Renal pelvis (tissue), 4 donors: ENCODE measurements around the gene CDC42BPB. TPM values are rescaled to one million over a fixed set of nuclear protein-coding genes. Genes with fewer than 3 reads are reported as not detected.
"Not testable (repeated sequence)": the region's sequence is repeated elsewhere in the genome, so short reads cannot be mapped to it uniquely, and the experiment has no call there.

Experiments used
- DNase-seq: peaks from one replicate; pipeline ENCODE4 v3.0.0-alpha.2; 2013
- polyA plus RNA-seq, 3 donors: library from polyadenylated mRNA; unstranded; fragments of 120-200 nt; gene quantifications; one replicate each; pipeline ENCODE4 v1.2.1, GENCODE V29; 2013; ENCODE audit not compliant: insufficient read length in 3 of 3

Gene CDC42BPB
- polyA plus RNA-seq, 3 donors = 78.6 to 93.7 (median 90.9) TPM

- no peak for DNase-seq
These were observed 4.9 kb downstream of the CDC42BPB start for GRCh38 chr14:103052407-103052806.

GRCh38 chr14:103050935-103051334 lies 6.4 kb downstream of the CDC42BPB start:
- no peak for DNase-seq

- not testable (repeated sequence) for DNase-seq
These were observed 9.9 kb downstream of the CDC42BPB start for GRCh38 chr14:103047453-103047852.

- no peak for DNase-seq
These were observed 11.9 kb downstream of the CDC42BPB start for GRCh38 chr14:103045371-103045869.

- no peak for DNase-seq
These were observed 13.9 kb downstream of the CDC42BPB start for GRCh38 chr14:103043257-103044015.

- DNase-seq = no peak
These were observed 15.9 kb downstream of the CDC42BPB start for GRCh38 chr14:103041464-103041863.

GRCh38 chr14:103033681-103034096 lies 23.7 kb downstream of the CDC42BPB start:
- DNase-seq = no peak

GRCh38 chr14:103031956-103032355 lies 25.4 kb downstream of the CDC42BPB start:
- DNase-seq = no peak

GRCh38 chr14:103031566-103031911 lies 25.8 kb downstream of the CDC42BPB start:
- DNase-seq = no peak

GRCh38 chr14:103030741-103031565 lies 26.4 kb downstream of the CDC42BPB start:
- DNase-seq = no peak

GRCh38 chr14:103029936-103030335 lies 27.4 kb downstream of the CDC42BPB start:
- DNase-seq = no peak

GRCh38 chr14:103028772-103029171 lies 28.6 kb downstream of the CDC42BPB start:
- DNase-seq = no peak

GRCh38 chr14:103028161-103028767 lies 29.1 kb downstream of the CDC42BPB start:
- DNase-seq = no peak

- DNase-seq = no peak
These were observed 29.9 kb downstream of the CDC42BPB start for GRCh38 chr14:103027451-103027850.

- no peak for DNase-seq
These were observed 30.4 kb downstream of the CDC42BPB start for GRCh38 chr14:103026988-103027387.

GRCh38 chr14:103026196-103026595 lies 31.2 kb downstream of the CDC42BPB start:
- DNase-seq = not testable (repeated sequence)

- DNase-seq = no peak
These were observed 33.4 kb downstream of the CDC42BPB start for GRCh38 chr14:103023881-103024473.

GRCh38 chr14:103022685-103023044 lies 34.7 kb downstream of the CDC42BPB start:
- no peak for DNase-seq

- no peak for DNase-seq
These were observed 35.2 kb downstream of the CDC42BPB start for GRCh38 chr14:103022002-103022684.

- no peak for DNase-seq
These were observed 35.7 kb downstream of the CDC42BPB start for GRCh38 chr14:103021684-103022001.

- DNase-seq = no peak
These were observed 36.8 kb downstream of the CDC42BPB start for GRCh38 chr14:103020271-103021170.
